H1 (cell line): ENCODE measurements around the gene PRICKLE2. TPM values are rescaled to one million over a fixed set of nuclear protein-coding genes. Genes with fewer than 3 reads are reported as not detected.

ENCODE experiments used
- CTCF ChIA-PET: fragments of 300-600 bp; sonication (Branson Sonifier 250); formaldehyde crosslinking; loops from one replicate; lab custom pipeline; 2021; ENCODE audit not compliant: partially characterized antibody; lab: Charles Lee
- POLR2A ChIA-PET: fragments of 300-600 bp; sonication (Branson Sonifier 250); formaldehyde crosslinking; loops from one replicate; lab custom pipeline; 2021; ENCODE audit warnings: inconsistent platforms; ENCODE audit not compliant: partially characterized antibody; lab: Charles Lee
- DNase-seq, 2 experiments: peaks; one replicate each; pipeline versions ENCODE4 v3.0.0 to v3.0.0-alpha.2; 2010 to 2022; ENCODE audit warnings: low spot score in 2 of 2, low read depth in 1 of 2, mixed read lengths in 1 of 2
- FAIRE-seq: peaks from 2 replicates; lab custom pipeline; 2011; peaks lifted over from hg19 to GRCh38; lab: Jason Lieb, UNC
- H2AFZ ChIP-seq: 2 replicates; pipeline ENCODE4 v1.8.1; 2012; ENCODE audit warnings: low read length, inconsistent platforms
- H2AK5ac ChIP-seq: 2 replicates; pipeline ENCODE4 v1.6.1; 2013; ENCODE audit warnings: low read depth, low read length
- H2BK120ac ChIP-seq: replicated peaks from 2 replicates; pipeline ENCODE3; 2013; ENCODE audit warnings: low read depth, low read length, inconsistent platforms
- H2BK12ac ChIP-seq: 2 replicates; pipeline ENCODE4 v1.6.1; 2013; ENCODE audit warnings: low read depth, low read length
- H2BK15ac ChIP-seq: 2 replicates; pipeline ENCODE4 v1.6.1; 2013; ENCODE audit warnings: low read length
- H2BK20ac ChIP-seq: 2 replicates; pipeline ENCODE4 v1.6.1; 2013; ENCODE audit warnings: low read length
- H2BK5ac ChIP-seq: 2 replicates; pipeline ENCODE4 v1.6.1; 2013; ENCODE audit warnings: low read depth, low read length
- H3K14ac ChIP-seq: 2 replicates; pipeline ENCODE4 v1.6.1; 2013; ENCODE audit warnings: inconsistent platforms; ENCODE audit not compliant: insufficient read length
- H3K18ac ChIP-seq: 2 replicates; pipeline ENCODE4 v1.6.1; 2013; ENCODE audit warnings: low read length; ENCODE audit errors: extremely low read depth
- H3K23ac ChIP-seq: 2 replicates; pipeline ENCODE4 v1.6.1; 2013; ENCODE audit warnings: inconsistent platforms; ENCODE audit not compliant: insufficient read length
- H3K23me2 ChIP-seq: 2 replicates; pipeline ENCODE4 v1.6.1; 2013; ENCODE audit warnings: low read depth, low read length
- H3K27ac ChIP-seq: 2 replicates; pipeline ENCODE4 v1.6.1; 2011; ENCODE audit warnings: low read depth, low read length, inconsistent platforms
- H3K27me3 ChIP-seq, 4 experiments: replicated peaks in 1 of 4; 1 replicate in 1 of 4; 2 replicates in 3 of 4; pipeline versions ENCODE4 v1.6.1 to v1.8.1; 2011 to 2013; ENCODE audit warnings: low read length in 3 of 4, mild to moderate bottlenecking in 3 of 4, inconsistent platforms in 2 of 4, mixed read lengths in 2 of 4, moderate library complexity in 1 of 4; ENCODE audit not compliant: control insufficient read depth in 3 of 4, insufficient read depth in 3 of 4; ENCODE audit errors: extremely low read depth in 1 of 4
- H3K36me3 ChIP-seq, 4 experiments: 2 replicates each; pipeline versions ENCODE4 v1.6.1 to v1.8.1; 2011 to 2013; ENCODE audit warnings: mild to moderate bottlenecking in 4 of 4, low read length in 3 of 4, moderate library complexity in 2 of 4, control low read depth in 1 of 4, inconsistent platforms in 1 of 4; ENCODE audit not compliant: insufficient read depth in 4 of 4, control insufficient read depth in 2 of 4
- H3K4ac ChIP-seq: replicated peaks from 2 replicates; pipeline ENCODE3; 2013; ENCODE audit warnings: low read length, low read depth, mixed read lengths, inconsistent platforms; ENCODE audit not compliant: insufficient read length
- H3K4me1 ChIP-seq, 4 experiments: replicated peaks in 1 of 4; 1 replicate in 1 of 4; 2 replicates in 3 of 4; pipeline versions ENCODE4 v1.6.1 to v1.8.1; 2011 to 2013; ENCODE audit warnings: low read length in 3 of 4, inconsistent platforms in 2 of 4, mixed read lengths in 1 of 4; ENCODE audit not compliant: insufficient read depth in 4 of 4, control insufficient read depth in 3 of 4
- H3K4me2 ChIP-seq, 2 experiments: 2 replicates each; pipeline versions ENCODE4 v1.6.1 to v1.8.1; 2011 to 2013; ENCODE audit warnings: low read depth in 2 of 2, low read length in 2 of 2, control low read depth in 1 of 2, inconsistent platforms in 1 of 2, mild to moderate bottlenecking in 1 of 2; ENCODE audit not compliant: insufficient read depth in 1 of 2
- H3K4me3 ChIP-seq, 4 experiments: fragments of 200-600, 300-600 bp in 1 of 4; sonication (generic), shearing (Covaris generic), sonication (Bioruptor Twin) in 1 of 4; 2 replicates each; pipeline versions ENCODE4 v1.5.1 to v1.8.1; 2011 to 2016; ENCODE audit warnings: low read length in 4 of 4, low read depth in 3 of 4, control low read depth in 2 of 4, inconsistent platforms in 2 of 4, mild to moderate bottlenecking in 2 of 4, mixed read lengths in 1 of 4, moderate library complexity in 1 of 4; ENCODE audit not compliant: insufficient read depth in 2 of 4; ENCODE audit errors: extremely low read depth in 1 of 4
- H3K56ac ChIP-seq: replicated peaks from 2 replicates; pipeline ENCODE3; 2013; ENCODE audit warnings: low read depth, mild to moderate bottlenecking, mixed read lengths, low read length, inconsistent platforms; ENCODE audit not compliant: insufficient read length
- H3K79me1 ChIP-seq: 2 replicates; pipeline ENCODE4 v1.6.1; 2013; ENCODE audit warnings: low read depth, low read length, control low read depth
- H3K79me2 ChIP-seq, 2 experiments: 2 replicates each; pipeline versions ENCODE4 v1.6.1 to v1.8.1; 2012 to 2013; ENCODE audit warnings: low read length in 2 of 2, mild to moderate bottlenecking in 2 of 2, inconsistent platforms in 1 of 2; ENCODE audit not compliant: insufficient read depth in 2 of 2, control insufficient read depth in 1 of 2
- H3K9ac ChIP-seq, 4 experiments: replicated peaks in 1 of 4; 1 replicate in 1 of 4; 2 replicates in 3 of 4; pipeline versions ENCODE4 v1.6.1 to v1.8.1; 2011 to 2013; ENCODE audit warnings: low read depth in 3 of 4, low read length in 3 of 4, control low read depth in 2 of 4, mild to moderate bottlenecking in 2 of 4, moderate library complexity in 2 of 4, inconsistent platforms in 1 of 4; ENCODE audit errors: extremely low read depth in 1 of 4
- H3K9me3 ChIP-seq, 2 experiments: 2 replicates each; pipeline versions ENCODE4 v1.6.1 to v1.8.1; 2012 to 2013; ENCODE audit warnings: mild to moderate bottlenecking in 2 of 2, moderate library complexity in 2 of 2, control low read depth in 1 of 2, inconsistent platforms in 1 of 2, low read depth in 1 of 2, low read length in 1 of 2, mixed read lengths in 1 of 2; ENCODE audit not compliant: insufficient read depth in 2 of 2
- H4K20me1 ChIP-seq, 2 experiments: replicated peaks in 1 of 2; 2 replicates each; pipeline versions ENCODE3 to v1.8.1; 2011 to 2013; ENCODE audit warnings: inconsistent platforms in 2 of 2, low read length in 2 of 2, mild to moderate bottlenecking in 1 of 2; ENCODE audit not compliant: insufficient read depth in 2 of 2, control insufficient read depth in 1 of 2
- H4K5ac ChIP-seq: 2 replicates; pipeline ENCODE4 v1.6.1; 2013; ENCODE audit warnings: low read length, low read depth, mixed read lengths, inconsistent platforms; ENCODE audit not compliant: insufficient read length
- H4K8ac ChIP-seq: 2 replicates; pipeline ENCODE4 v1.8.0; 2013; ENCODE audit warnings: mild to moderate bottlenecking, moderate library complexity, low read length, inconsistent platforms; ENCODE audit not compliant: insufficient read depth; ENCODE audit errors: extremely low read depth
- H4K91ac ChIP-seq: replicated peaks from 2 replicates; pipeline ENCODE3; 2013; ENCODE audit warnings: low read length, mixed read lengths, inconsistent platforms; ENCODE audit not compliant: insufficient read length
- CREB1 ChIP-seq: IDR thresholded peaks from 2 replicates; pipeline ENCODE4 v1.6.1; 2012; ENCODE audit warnings: inconsistent platforms
- CTCF ChIP-seq, 3 experiments: IDR thresholded peaks; 1 replicate in 2 of 3; 2 replicates in 1 of 3; pipeline versions ENCODE4 v1.5.1 to v1.6.1; 2011; ENCODE audit warnings: low read length in 3 of 3, mild to moderate bottlenecking in 3 of 3, inconsistent platforms in 2 of 3, low read depth in 1 of 3, moderate library complexity in 1 of 3; ENCODE audit not compliant: insufficient read depth in 1 of 3; ENCODE audit errors: control extremely low read depth in 1 of 3
- TCF12 ChIP-seq: IDR thresholded peaks from 2 replicates; pipeline ENCODE4 v1.6.1; 2011; ENCODE audit warnings: low read depth, mild to moderate bottlenecking, low read length
- WGBS, 2 experiments: shearing (Covaris generic) in 1 of 2; methylation state at CpG; one replicate each; pipeline versions ENCODE4 v1.1.6 to v1.1.7; 2013 to 2015; ENCODE audit warnings: low lambda C conversion rate in 2 of 2, mixed read lengths in 2 of 2, inconsistent platforms in 1 of 2, low coverage in 1 of 2, missing lambda C conversion rate in 1 of 2; ENCODE audit not compliant: insufficient replicate concordance in 2 of 2, insufficient coverage in 1 of 2, insufficient read length in 1 of 2; ENCODE audit errors: extremely low coverage in 1 of 2, missing lambda C conversion rate in 1 of 2; 5-methylcytosine and 5-hydroxymethylcytosine counted together
- polyA plus RNA-seq, 7 experiments: library from polyadenylated mRNA; depleted of rRNA in 3 of 7; stranded (reverse) in 5 of 7; unstranded in 2 of 7; fragments of >200 nt in 5 of 7; fragments of 200-250 nt in 2 of 7; gene quantifications; 1 replicate in 5 of 7; 2 replicates in 1 of 7; 4 replicates in 1 of 7; pipeline versions ENCODE4 v1.2.1 to v1.2.3, GENCODE V29; 2011 to 2013; ENCODE audit warnings: missing spikeins in 2 of 7, mixed read lengths in 2 of 7
- total RNA-seq: library from RNA; stranded (reverse); fragmentation: NEBNext Ultra II Directional; extraction: Animal tissue kit (Norgen Biotek cat#: 25700); gene quantifications from 2 replicates; pipeline ENCODE4 v1.2.1, GENCODE V29; 2021

The PRICKLE2 gene
- total and polyA plus RNA-seq, 2 of the 8 experiments (the other 6 are each of a cell fraction or from before 2014, with no cell fraction given) = 2.9 to 8.0 TPM

GRCh38 chr3:64097920-64098319 lies 127.3 kb downstream of the PRICKLE2 start:
- H4K91ac ChIP-seq = no peak overlapping the region
- H2BK12ac ChIP-seq = peak overlapping the region; percentile 13; the same call in 1 of the 2 replicates
- no peak overlapping the region; a peak in 1 of 4 replicates for H3K4me2 ChIP-seq
- no peaks in the 10 kb centered on the region for H3K79me2 ChIP-seq
- no peak overlapping the region for H3K18ac ChIP-seq
- no peak overlapping the region for H3K23ac ChIP-seq
- no peak overlapping the region for H3K4me3 ChIP-seq
- H2BK20ac ChIP-seq = no peak overlapping the region
- H3K79me1 ChIP-seq = no peaks in the 10 kb centered on the region
- no peak overlapping the region for H3K14ac ChIP-seq
- DNase-seq = no peak
- no peak overlapping the region for H2BK120ac ChIP-seq
- peaks cover 4 to 17% (median 14%) of the 10 kb centered on the region in 4 experiments for H3K4me1 ChIP-seq
- peak; percentile 30; the same call in 1 of the 2 replicates for TF ChIP-seq CREB1
- no peak for TF ChIP-seq TCF12
- TF ChIP-seq CTCF (IDR thresholded peaks at IDR 0.05; ENCODE audit: control extremely low read depth in 1 of 3, insufficient read depth in 1 of 3, low read depth in 1 of 3, low read length in 3 of 3) = no peak
- no peaks in the 10 kb centered on the region for H3K27me3 ChIP-seq
- H3K4ac ChIP-seq = no peak overlapping the region
- no peak for FAIRE-seq
- no peak overlapping the region; the same call in 1 of the 2 replicates for H2BK5ac ChIP-seq
- H2AK5ac ChIP-seq = no peak overlapping the region
- H3K36me3 ChIP-seq = peaks cover 0 to 5% (median 0%) of the 10 kb centered on the region in 4 experiments; a peak in 1 of 8 replicates
- POLR2A ChIA-PET = no interaction called here
- 76% methylated on average over 5 of the region's 5 CpGs; no CpG with 5 or more reads in 1 of the 2 experiments for WGBS, 2 experiments
- H2BK15ac ChIP-seq = peak overlapping the region; percentile 48; the same call in 1 of the 2 replicates
- H4K5ac ChIP-seq = no peak overlapping the region
- H4K8ac ChIP-seq = no peak overlapping the region
- H3K23me2 ChIP-seq = no peaks in the 10 kb centered on the region
- no peak overlapping the region for H3K27ac ChIP-seq
- no peak overlapping the region for H3K56ac ChIP-seq
- CTCF ChIA-PET = no interaction called here
- no peaks in the 10 kb centered on the region for H3K9me3 ChIP-seq
- H2AFZ ChIP-seq = no peak overlapping the region
- no peaks in the 10 kb centered on the region for H4K20me1 ChIP-seq
- H3K9ac ChIP-seq = no peak overlapping the region; a peak in 2 of 7 replicates
